NCI-H2196 treated with DMSO at 0.1 percent for 48 hours (cell line): Measurements from ENCODE around the gene DLGAP1.

Source experiments
- DNase-seq: peaks from one replicate; lab custom pipeline; 2025; ENCODE audit not compliant: unreplicated experiment; lab: John Stamatoyannopoulos, UW

The DLGAP1 gene

DNA sequence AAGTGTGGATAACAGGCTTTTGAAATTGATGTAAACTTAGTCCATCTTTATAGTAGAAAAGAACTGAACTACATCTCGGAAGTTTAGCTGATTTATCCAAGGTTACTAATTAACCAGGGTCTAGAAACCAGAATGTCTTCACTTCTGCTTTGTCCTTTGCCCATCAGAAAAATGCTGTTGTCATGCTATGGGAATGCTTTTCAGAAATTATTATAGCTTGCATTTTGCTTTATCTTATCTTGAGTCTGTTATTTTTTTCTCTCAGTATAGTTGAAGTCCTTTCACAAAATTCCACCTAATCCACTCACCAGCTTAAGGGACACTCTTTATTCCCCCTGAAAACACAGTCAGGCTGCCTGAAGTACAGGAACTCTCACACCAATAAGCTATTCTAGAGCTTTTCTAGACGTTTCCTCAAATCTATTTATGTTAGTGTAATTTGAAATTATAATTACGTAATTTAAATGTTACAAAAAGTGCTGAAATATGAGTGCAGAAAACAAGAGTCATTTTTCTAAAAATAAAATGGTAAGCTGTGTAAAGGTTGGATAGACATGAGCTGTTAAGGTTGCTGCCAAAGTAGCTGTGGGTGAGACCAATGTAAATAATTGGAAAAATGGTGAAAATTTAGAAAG lies 548.9 kb downstream of the DLGAP1 start:
- DNase-seq = no peak

DNA sequence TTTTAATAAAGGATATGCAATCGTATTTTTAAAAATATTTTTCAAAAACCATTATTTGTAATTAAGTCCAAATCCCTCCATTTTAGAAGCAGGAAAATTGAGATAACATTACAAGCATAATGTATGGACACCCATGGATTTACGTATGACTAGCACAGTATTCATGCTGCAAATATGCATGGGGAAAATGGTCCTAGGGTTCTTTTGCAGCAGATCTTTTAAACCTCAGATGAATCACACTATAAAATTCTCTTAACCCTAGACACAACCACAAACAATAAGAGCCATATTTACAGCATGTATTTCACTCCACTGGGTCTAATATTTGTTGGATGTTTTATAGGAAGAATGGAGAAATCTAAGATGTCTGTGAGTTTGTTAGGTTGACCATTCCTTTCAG lies 551.8 kb downstream of the DLGAP1 start:
- DNase-seq = no peak

DNA sequence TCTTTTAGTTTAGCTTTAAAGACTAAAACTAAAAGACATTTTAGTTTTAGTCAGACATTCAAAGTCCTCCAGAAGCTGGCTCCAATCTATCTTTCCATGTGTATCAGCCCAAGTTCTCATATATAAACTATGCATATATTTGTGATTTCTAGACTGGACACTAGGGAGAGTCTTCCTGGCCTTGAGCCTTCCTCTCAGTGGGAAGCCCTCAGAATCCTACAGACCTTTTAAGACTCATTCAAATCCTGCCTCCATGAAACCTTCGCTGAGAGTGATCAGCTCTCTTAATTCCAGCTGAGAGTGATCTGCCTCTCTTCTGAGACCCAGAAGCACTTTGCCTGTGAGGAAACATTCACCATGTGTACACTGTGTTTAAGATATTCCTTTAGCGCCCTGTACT lies 552.4 kb downstream of the DLGAP1 start:
- DNase-seq = no peak

- DNase-seq = no peak
Measured at GRCh38 chr18:3901811-3902210, 553.3 kb downstream of the DLGAP1 start.

DNA sequence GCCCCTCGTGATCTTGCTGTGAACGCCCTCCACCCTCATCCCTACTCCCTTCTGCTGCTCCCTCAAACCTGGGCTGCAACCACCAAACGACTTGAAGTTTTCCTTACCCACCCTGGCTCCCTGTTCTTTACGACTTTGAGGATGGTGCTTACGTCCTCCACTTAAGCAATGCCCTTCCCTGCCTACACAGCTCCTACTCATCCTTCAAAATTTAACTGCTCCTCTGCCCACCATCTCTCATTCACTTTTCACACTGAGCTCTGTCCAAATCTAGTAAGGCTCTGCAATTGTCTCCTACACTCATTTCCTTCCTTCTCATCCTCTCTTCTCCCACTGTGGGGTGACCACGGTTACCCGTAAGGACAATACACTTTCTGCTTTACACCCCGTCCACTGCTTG lies 554.1 kb downstream of the DLGAP1 start:
- no peak for DNase-seq

- no peak for DNase-seq
Measured at GRCh38 chr18:3900327-3900726, 554.8 kb downstream of the DLGAP1 start.

GRCh38 chr18:3898861-3899613 lies 556.1 kb downstream of the DLGAP1 start:
- no peak for DNase-seq

DNA sequence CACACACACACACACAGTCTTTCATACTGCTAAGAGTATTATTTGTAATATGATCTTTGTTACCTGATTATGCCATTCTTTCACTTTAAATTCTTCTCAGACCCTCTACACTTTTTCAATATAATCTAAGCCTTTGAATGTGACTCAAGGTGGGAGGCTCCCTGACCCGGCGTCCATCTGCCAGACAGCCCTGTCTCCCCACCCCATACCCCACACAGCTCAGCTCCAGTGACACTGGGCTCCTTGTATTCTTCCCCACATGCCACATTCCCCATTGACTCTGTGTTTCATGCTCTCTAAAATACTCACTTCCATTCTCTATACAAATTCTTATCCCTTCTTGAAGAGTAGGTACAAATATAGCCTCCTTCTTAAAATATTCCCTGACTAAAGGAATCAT lies 563.0 kb downstream of the DLGAP1 start:
- no peak for DNase-seq

DNA sequence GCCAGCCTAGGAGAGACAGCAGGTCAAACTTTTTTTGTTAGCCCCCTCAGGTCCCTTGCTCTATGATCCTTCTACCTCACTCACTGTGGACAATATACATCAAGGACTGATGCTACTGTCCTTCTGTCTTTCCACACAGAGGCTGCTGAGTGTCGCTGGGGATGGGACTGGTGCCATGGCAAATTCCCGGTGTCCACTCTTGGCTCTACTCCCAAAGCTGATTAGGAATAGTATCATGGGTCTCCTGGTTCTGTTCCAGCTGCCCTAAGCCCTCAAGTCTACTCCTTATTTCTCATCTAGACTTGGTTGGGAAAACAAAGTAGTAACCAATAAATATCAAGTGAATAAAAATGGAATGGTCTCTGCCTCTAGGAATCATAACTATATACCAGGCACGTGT lies 563.9 kb downstream of the DLGAP1 start:
- no peak for DNase-seq

DNA sequence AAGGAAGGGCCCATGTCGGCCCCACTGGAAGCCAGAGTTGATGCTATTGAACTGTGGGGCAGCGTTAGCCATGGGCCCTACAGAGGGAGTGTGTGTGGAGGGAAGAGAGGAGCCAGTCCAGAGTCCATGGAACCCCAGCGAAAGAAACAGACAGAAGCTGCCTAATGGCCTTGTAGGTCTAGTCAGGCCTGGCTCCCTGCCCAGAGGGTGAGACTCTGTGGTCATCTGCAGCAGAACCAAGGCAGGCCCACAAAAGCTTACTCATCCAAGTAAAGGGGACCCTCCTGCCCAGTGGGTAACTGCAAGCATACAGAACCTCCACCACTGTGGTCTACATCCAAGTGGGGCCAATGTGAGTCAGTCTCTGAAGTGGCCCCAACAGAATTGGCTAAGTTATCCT lies 565.3 kb downstream of the DLGAP1 start:
- DNase-seq = no peak

- DNase-seq = no peak
Measured at GRCh38 chr18:3889121-3889520, 566.0 kb downstream of the DLGAP1 start.

DNA sequence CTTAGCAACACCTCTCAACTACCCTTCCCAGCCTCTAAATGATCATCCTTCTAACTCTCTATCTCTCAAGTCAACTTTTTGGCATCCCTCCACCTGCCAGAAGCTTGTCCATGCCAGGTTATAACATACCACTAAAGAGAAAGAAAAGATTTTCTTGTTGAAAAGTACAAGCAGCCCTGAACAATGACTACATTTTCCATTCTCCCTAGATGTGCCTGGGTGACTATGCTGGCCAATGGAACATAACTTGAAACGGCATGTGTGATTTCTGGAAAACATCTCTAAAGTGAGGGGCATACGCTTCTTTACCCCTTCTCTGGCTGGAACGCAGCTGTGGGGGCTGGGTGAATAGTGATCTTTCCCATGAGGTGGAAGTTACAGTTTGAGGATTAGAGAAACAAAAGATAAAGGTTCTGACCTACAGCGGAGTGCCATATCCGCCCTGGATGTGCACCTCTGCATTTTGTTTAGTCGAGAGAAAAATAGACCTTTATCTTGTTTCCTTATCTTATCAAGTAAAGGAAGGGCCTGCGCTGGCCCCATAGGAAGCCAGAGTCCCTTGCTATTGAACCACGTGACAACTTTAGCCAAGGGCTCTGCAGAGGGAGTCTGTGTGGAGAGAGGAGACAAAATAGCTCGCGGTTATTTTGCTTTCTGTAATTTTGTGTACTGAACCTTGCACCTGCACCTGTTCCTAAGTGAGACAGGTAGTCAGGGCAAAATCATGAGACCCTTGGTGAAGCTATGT lies 568.4 kb downstream of the DLGAP1 start:
- no peak for DNase-seq

DNA sequence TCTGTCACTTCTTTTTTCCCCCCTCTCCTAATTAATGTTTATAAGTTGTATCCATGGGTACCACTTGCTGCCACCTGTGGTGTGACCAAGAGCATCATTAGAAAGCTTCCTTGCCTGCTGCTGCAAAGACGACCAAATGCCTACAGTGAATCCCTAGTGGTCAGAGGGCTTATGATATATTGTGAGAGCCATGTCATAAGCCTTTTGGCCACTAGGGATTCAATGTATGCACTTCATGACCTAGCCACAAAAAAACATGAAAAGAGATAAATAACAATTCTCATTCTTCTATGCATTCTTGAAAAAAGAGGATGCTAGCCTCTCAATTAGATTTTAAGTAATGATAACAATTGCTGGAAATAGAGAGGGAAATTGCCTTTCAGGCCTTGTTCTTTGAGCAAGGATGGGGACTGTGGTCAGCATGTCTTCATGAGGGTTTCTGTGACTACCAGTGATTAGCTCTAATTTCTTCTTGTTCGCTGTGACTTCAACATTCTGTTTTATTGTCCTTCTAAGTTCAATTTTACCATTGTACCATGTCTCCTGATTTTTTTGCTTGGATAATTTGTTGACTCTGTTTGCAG lies 569.8 kb downstream of the DLGAP1 start:
- no peak for DNase-seq

DNA sequence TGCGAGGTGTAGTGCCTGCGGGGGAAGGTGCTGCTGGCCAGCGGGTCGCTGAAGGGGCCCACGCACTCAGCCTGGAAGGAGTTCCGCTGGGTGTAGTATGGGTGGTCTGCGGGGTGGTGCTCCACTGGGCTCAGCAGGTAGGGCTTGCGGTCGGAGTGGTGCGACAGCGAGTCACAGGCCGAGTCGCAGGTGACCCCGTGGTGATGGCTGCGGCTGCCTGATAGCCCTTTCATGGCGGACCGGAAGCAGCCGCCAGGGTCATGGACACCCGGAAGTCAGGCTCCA lies 575.3 kb downstream of the DLGAP1 start:
- DNase-seq = no peak

- DNase-seq = no peak
Measured at GRCh38 chr18:3879114-3879835, 575.8 kb downstream of the DLGAP1 start.

DNA sequence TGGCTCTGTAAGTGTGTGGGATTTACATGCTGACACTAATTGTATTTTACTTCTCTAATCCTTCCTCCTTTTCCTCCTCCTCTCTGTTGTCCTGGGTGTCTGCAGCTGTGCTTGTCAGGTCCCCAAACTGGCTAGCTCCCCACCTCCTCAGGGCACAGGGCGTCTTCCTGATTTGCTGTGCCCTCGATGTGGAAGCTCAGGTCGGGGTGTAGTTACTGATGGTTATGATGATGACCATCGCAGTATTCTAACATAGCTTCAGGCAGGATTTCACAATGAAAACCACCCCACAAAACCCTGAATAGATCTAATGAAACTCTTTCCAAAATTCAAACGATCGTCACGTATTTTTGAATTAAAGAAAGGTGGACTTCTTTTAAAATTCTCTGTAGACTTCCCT lies 576.7 kb downstream of the DLGAP1 start:
- DNase-seq = no peak

- DNase-seq = no peak
Measured at GRCh38 chr18:3877678-3878077, 577.4 kb downstream of the DLGAP1 start.

DNA sequence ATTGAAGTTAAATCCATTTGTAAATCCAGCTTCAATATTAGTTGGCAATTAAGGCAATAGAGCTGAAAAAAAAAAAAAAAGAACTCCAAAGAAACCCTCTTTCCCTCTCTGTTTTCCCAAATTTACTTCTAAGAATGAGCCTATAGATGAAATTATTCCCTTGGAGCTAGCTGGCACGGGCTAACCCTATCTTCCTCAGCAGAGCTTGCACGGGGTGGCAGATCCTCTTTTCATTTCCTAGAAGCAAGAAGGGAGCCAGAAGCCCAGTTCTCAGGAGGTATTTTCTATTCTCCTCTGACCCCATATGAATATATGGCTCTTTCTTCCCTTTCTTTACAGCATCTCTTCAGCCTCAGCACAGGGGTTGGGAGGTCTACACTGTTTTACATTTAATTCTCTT lies 579.1 kb downstream of the DLGAP1 start:
- DNase-seq = no peak

DNA sequence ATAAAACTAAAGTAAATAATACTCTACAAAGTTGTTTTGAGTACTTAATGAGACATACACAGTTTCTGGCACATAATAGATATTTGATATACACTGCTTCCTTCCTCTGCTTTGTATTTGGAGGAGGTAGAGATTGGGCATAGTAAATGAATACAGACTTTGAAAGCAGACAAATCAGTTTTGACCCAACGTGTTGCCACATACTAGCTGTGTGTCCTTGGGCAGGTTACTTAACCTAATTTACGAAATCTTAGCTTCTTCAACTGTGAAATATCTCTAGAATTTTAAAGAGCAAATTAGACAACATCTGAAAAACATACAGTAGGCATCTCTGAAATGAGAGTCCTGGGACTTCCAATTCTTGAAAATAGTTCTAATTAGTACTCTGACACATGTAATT lies 579.7 kb downstream of the DLGAP1 start:
- DNase-seq = no peak

GRCh38 chr18:3874581-3874980 lies 580.5 kb downstream of the DLGAP1 start:
- no peak for DNase-seq

DNA sequence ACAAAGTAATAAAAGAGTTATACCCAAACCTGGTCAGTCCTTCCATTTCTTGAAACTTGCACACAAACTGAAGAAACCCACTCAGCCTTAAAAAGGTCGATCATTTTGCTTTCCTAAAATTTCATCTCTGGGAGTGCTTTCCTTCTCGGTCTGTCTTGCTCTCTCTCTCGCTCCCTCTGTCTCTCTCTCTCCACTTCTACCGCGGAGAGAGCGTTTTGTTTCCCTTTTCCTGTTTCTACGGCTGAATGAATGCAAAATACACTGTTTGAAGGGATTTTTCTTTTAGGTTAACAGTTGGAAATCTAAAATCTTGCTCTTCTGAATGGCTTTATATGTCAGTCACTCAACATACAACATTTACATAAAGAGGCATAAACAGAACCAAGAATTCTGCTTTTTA lies 581.0 kb downstream of the DLGAP1 start:
- DNase-seq = no peak
